SJSA1 (cell line): Measurements from ENCODE around the gene MRPL23. TPM values are rescaled to one million over a fixed set of nuclear protein-coding genes. Genes with fewer than 3 reads are reported as not detected.

Source experiments
- DNase-seq, 2 experiments: peaks; one replicate each; pipeline ENCODE4 v3.0.0-alpha.2; 2015 to 2020; ENCODE audit warnings: low spot score in 2 of 2, low read depth in 1 of 2
- H3K27ac ChIP-seq: fragments of 250-450 bp; sonication (Bioruptor Pico); 2 replicates; pipeline ENCODE4 v1.5.1; 2020; ENCODE audit warnings: mild to moderate bottlenecking, moderate library complexity
- H3K27me3 ChIP-seq: fragments of 250-450 bp; sonication (Bioruptor Pico); replicated peaks from 2 replicates; pipeline ENCODE4 v1.5.1; 2020; ENCODE audit warnings: mild to moderate bottlenecking, moderate library complexity
- H3K36me3 ChIP-seq: fragments of 250-450 bp; sonication (Bioruptor Pico); 2 replicates; pipeline ENCODE4 v1.5.1; 2020; ENCODE audit warnings: mild to moderate bottlenecking
- H3K4me1 ChIP-seq: fragments of 250-450 bp; sonication (Bioruptor Pico); replicated peaks from 2 replicates; pipeline ENCODE4 v1.6.1; 2021; ENCODE audit warnings: mild to moderate bottlenecking
- H3K4me3 ChIP-seq: fragments of 250-450 bp; sonication (Bioruptor Pico); 2 replicates; pipeline ENCODE4 v1.5.1; 2020; ENCODE audit warnings: mild to moderate bottlenecking
- H3K9me3 ChIP-seq: fragments of 250-450 bp; sonication (Bioruptor Pico); replicated peaks from 2 replicates; pipeline ENCODE4 v1.5.1; 2020; ENCODE audit warnings: mild to moderate bottlenecking
- total RNA-seq: library from RNA; depleted of rRNA; stranded (reverse); fragments of >200 nt; shearing (Covaris generic); gene quantifications from 2 replicates; pipeline ENCODE4 v1.2.3, GENCODE V29; 2014

Gene MRPL23
- total RNA-seq, 1 experiment from 2014 or later: 244 TPM

- Histone ChIP-seq H3K4me3 (no peak overlapping the region), H3K4me1 (peaks cover 61% of the 10 kb centered on the region), H3K9me3 (no peaks in the 10 kb centered on the region), H3K27me3 (peaks cover 5% of the 10 kb centered on the region; the same call in 1 of the 2 replicates), H3K36me3 (no peaks in the 10 kb centered on the region), H3K27ac (no peak overlapping the region)
- no peak for DNase-seq
These were observed 21.6 kb upstream of the MRPL23 start for GRCh38 chr11:1925373-1926155.

DNA sequence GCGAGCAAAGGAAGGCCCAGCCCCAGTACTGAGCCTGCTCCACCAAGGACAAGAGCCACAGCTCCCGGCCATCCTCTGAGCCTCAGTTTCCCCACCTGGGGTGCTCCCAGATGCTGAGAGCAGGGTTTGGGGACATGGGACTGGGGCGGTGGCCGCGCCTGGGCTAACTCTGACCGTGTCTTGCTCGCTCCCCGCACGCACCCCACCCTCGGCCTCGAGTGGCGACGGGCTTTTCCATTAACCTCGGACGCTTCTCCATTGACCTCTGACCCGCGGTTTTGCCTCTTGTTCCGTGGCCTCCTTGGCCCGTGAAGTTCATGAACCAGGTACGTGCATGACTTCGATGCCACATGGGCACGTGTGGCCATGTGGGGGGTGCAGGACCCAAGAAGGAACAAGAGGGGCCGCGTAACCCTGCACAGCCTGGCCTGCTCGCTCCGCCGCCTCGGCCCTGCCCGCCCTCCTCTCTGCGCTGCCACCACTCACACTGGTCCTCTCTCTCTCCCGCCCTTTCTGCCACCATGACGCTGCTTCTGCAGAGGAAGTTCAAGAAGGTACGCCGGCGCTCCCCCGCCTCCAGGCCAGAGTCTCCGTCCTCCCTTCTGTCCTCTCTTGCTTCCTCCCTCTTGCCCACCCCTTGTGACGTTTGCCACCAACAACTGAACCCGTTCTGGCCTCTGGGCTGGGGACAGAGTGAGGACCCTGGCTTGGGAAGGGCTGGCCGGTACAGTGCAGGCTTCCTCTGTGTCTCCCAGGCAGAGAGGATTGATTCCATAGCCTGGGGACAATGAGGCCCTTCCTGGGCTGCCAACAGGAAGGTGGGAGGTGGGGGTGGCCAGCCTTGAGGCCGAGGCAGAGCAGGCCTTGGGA, 20.7 kb upstream of the MRPL23 start:
- DNase-seq: no peak
- Histone ChIP-seq H3K4me3 (no peak overlapping the region), H3K27ac (peak overlapping the region; percentile 78), H3K36me3 (no peaks in the 10 kb centered on the region), H3K9me3 (no peaks in the 10 kb centered on the region), H3K27me3 (peaks cover 5% of the 10 kb centered on the region; the same call in 1 of the 2 replicates), H3K4me1 (peaks cover 57% of the 10 kb centered on the region)

DNA sequence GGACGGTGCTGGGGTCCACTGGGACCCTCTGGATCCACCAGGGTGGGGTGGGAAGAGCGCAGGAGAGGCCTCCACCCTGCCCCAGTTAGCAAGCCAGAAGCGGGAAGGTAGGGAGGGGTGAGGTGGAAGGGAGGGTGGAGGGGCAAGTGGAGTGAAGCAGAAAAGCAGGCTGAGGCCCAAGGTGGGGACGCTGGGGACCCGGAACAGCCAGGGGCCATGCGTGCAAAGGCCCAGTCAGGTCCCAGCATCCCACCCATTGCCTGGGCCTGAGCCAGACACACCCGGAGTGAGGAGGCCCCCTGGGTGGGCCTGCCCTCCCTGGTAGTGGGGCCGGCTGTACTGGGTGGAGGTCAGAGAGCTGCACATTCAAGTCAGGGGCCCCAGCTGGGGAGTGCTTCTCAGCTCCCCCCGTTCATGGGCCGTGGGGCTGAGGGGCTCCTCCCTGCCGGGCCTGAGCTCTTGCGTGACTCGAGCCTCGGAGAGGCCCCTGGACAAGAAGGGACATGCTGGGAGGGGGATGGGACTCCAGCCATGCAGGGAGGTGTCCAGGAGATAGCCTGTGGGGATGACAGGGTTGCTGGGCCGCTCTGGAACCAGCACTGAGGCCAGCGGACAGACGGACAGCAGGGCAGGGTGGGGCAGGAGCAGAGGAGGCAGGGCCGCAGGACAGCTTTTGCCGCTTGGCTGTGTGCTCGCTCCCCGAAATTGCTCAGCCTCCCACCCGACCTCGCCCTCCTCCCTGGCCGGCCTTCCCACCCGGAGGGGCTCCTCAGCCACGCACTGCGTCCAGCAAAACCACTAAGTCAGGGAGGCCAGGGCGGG, 19.9 kb upstream of the MRPL23 start:
- peak; percentile 89 to 94 for DNase-seq
- Histone ChIP-seq H3K27me3 (peaks cover 5% of the 10 kb centered on the region; the same call in 1 of the 2 replicates), H3K4me3 (no peak overlapping the region), H3K4me1 (peaks cover 57% of the 10 kb centered on the region), H3K36me3 (no peaks in the 10 kb centered on the region), H3K9me3 (no peaks in the 10 kb centered on the region), H3K27ac (peak overlapping the region; percentile 78)

- peaks cover 50% of the 10 kb centered on the region for H3K4me1 ChIP-seq
- no peaks in the 10 kb centered on the region for H3K9me3 ChIP-seq
- peak in 1 of 2 experiments; percentile 12 for DNase-seq
- H3K27me3 ChIP-seq: peaks cover under 1% of the 10 kb centered on the region; the same call in 1 of the 2 replicates
- H3K27ac ChIP-seq: peak overlapping the region; percentile 61
- H3K36me3 ChIP-seq: no peaks in the 10 kb centered on the region
- no peak overlapping the region for H3K4me3 ChIP-seq
These were observed 19.2 kb upstream of the MRPL23 start for GRCh38 chr11:1927848-1928469.

- H3K4me1 ChIP-seq: peaks cover 46% of the 10 kb centered on the region
- peak overlapping the region; percentile 61 for H3K27ac ChIP-seq
- no peaks in the 10 kb centered on the region for H3K9me3 ChIP-seq
- no peaks in the 10 kb centered on the region for H3K27me3 ChIP-seq
- H3K36me3 ChIP-seq: no peaks in the 10 kb centered on the region
- DNase-seq: peak in 1 of 2 experiments; percentile 46
- H3K4me3 ChIP-seq: no peak overlapping the region
These were observed 18.7 kb upstream of the MRPL23 start for GRCh38 chr11:1928470-1928890.

- peaks cover 46% of the 10 kb centered on the region for H3K4me1 ChIP-seq
- no peaks in the 10 kb centered on the region for H3K9me3 ChIP-seq
- H3K27me3 ChIP-seq: no peaks in the 10 kb centered on the region
- no peak for DNase-seq
- no peak overlapping the region for H3K4me3 ChIP-seq
- no peak overlapping the region for H3K27ac ChIP-seq
- H3K36me3 ChIP-seq: no peaks in the 10 kb centered on the region
These were observed 18.1 kb upstream of the MRPL23 start for GRCh38 chr11:1928891-1929541.

DNA sequence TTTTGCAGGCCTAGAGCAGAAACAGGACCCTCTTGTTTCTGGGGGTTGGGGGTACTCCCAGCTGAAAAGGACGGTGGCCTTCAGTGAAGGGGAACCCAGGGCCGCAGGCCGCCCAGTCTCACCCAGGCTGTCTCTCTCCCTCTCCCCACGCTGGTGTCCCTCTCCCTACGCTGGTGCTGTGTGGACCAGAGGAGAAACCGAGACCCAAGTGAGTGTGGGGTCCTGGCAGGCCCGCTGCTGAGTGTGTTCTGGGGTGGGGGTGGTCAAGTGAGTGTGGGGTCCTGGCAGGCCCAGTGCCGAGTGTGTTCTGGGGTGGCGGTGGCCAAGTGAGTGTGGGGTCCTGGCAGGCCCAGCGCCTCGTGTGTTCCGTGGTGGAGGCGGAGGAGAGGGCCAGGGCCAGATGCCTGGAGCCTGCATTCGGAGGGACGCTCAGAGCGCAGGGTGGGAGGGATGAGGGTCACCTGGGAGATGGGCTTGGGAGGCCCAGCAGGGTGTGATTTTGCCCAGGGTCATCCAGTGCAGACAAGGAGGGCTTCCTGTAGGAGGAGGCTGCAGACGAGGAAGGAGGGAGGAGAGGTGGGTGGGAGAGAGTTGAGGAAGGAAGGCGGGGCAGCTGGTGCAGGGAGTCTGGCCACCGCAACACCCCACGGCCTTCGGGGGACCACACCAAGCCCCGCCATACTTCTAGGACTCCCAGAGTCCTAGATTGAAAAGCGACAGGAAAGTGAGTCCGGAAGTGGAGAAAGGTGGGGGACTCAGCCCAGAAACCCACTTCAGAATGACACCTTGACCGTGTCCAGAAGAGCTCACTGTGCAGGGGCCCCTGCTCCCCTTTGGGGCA, 17.3 kb upstream of the MRPL23 start:
- no peaks in the 10 kb centered on the region for H3K9me3 ChIP-seq
- no peaks in the 10 kb centered on the region for H3K36me3 ChIP-seq
- no peak for DNase-seq
- H3K27ac ChIP-seq: no peak overlapping the region
- H3K4me3 ChIP-seq: no peak overlapping the region
- H3K27me3 ChIP-seq: no peaks in the 10 kb centered on the region
- H3K4me1 ChIP-seq: peaks cover 46% of the 10 kb centered on the region

- Histone ChIP-seq H3K27ac (no peak overlapping the region), H3K4me1 (peaks cover 46% of the 10 kb centered on the region), H3K36me3 (no peaks in the 10 kb centered on the region), H3K9me3 (no peaks in the 10 kb centered on the region), H3K4me3 (no peak overlapping the region), H3K27me3 (no peaks in the 10 kb centered on the region)
- DNase-seq: no peak
These were observed 16.7 kb upstream of the MRPL23 start for GRCh38 chr11:1930462-1930830.

GRCh38 chr11:1931341-1932104, 15.6 kb upstream of the MRPL23 start:
- H3K4me3 ChIP-seq: no peak overlapping the region
- peaks cover 39% of the 10 kb centered on the region for H3K4me1 ChIP-seq
- H3K9me3 ChIP-seq: no peaks in the 10 kb centered on the region
- H3K36me3 ChIP-seq: no peaks in the 10 kb centered on the region
- no peaks in the 10 kb centered on the region for H3K27me3 ChIP-seq
- DNase-seq: peak in 1 of 2 experiments; percentile 16
- no peak overlapping the region for H3K27ac ChIP-seq

GRCh38 chr11:1932105-1932480, 15.0 kb upstream of the MRPL23 start:
- H3K9me3 ChIP-seq: no peaks in the 10 kb centered on the region
- H3K4me1 ChIP-seq: peaks cover 33% of the 10 kb centered on the region
- H3K27ac ChIP-seq: no peak overlapping the region
- H3K36me3 ChIP-seq: no peaks in the 10 kb centered on the region
- H3K4me3 ChIP-seq: no peak overlapping the region
- no peak for DNase-seq
- no peaks in the 10 kb centered on the region for H3K27me3 ChIP-seq

GRCh38 chr11:1932681-1933080, 14.5 kb upstream of the MRPL23 start:
- H3K4me3 ChIP-seq: no peak overlapping the region
- H3K27ac ChIP-seq: no peak overlapping the region
- peaks cover 28% of the 10 kb centered on the region for H3K4me1 ChIP-seq
- H3K36me3 ChIP-seq: no peaks in the 10 kb centered on the region
- H3K27me3 ChIP-seq: no peaks in the 10 kb centered on the region
- no peak for DNase-seq
- H3K9me3 ChIP-seq: no peaks in the 10 kb centered on the region
